ENCODE measurements around the gene FOXF1.

The FOXF1 gene

DNA sequence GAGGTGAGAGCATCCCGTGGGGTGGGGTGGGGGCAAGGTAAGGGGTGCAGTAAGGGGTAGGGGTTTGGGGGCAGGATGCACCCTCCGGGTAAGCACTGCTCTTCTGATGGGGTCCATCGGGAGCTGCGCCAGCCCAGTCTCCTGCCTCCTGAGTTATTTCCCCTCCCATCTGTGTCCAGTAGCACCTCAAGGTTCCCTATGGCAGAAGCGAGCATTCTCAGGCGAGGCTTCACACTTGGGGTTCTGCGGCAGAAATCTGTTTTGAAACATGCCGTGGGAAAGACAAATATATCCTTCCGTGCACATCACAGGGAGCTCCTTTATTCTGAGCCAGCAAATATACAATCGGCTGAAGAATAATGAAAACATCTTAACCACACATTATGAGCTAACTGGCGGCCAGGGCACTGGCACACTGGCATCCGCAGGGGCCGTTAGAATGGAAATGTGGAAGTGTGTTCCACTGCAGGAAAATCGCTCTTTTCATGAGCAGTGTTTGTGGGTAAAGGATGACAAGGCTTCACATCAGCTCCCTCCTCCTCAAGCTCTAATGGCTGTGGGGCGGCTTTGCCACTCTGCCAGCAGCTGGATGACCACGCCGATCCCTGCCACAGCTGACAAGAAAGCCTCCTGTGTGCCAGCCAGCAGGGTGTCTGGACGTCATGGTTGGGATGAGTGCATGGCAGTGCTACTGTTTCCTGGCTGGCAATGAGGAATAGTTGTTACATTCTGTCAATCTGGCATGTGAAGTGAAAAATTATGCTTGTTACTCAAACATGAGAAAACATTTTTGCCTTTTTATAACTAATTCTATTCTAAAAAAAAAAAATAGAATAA, 24.7 kb downstream of the FOXF1 start:
- peak; percentile 40 for DNase-seq

DNA sequence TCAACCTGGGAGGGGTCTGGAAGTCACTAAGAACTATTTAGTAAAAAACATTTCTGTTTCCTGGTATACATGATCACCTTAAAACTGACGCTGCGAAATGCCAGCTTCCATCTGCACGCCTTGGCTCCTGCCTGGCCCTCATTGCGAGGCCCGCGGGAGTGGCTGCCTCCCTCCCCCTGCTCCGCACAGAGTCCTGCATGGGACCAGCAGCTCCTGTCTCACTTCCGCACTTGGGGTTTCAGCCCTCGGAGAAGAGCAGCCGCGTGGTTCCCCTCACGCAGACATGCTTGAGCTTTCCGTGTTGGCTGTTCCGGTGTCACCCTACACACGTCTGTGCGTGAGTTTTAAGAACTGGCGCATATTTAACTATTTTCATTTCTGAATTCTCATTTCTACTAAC, 26.3 kb downstream of the FOXF1 start:
- DNase-seq = no peak

DNA sequence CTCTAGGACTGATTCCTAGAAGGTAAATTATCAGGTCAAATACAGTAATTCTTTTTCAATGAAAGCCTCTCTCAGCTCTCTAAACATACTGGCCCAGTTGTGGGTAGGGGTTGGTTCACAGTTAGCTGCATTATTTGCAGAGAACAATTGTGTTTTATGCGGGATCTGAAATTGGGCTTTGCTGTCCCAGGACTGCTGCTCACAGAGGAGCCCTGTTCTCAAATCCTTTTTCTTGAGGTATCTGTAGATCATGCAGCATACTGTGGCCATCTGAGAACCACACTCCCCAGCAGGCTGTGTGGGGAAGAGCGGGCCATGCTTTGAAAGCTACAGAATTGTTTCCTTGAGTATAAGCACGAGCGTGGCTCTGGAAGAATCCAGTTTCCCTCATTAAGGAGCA, 27.2 kb downstream of the FOXF1 start:
- DNase-seq = peak; percentile 41

DNA sequence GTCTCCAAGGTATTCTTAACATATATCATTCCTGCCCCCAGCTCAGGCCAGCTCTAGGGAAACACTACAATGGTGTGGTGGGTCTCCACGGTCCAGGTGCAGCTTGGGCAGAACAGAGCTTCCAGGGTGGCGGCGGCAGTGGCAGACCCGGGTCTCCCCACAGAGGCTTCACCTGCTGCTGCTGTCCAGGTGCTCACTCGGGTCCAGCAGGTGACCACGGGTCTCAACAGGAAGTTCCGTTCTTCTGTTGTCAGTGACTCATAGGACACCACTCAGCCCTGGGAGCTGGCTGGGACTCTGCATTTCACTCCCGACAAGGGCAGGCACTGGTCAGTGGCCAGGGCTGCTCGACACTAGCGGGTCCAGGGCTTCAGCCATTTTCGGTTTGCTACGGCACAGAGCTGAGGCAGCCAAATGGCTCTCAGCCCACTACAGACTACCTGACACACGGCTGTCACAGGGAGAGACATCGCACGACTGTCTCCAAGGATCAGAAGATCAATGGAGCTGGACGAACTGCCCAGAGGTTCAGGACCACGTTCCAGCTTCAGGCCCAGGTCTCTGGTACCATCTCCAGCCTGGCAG, 28.0 kb downstream of the FOXF1 start:
- DNase-seq = no peak

DNA sequence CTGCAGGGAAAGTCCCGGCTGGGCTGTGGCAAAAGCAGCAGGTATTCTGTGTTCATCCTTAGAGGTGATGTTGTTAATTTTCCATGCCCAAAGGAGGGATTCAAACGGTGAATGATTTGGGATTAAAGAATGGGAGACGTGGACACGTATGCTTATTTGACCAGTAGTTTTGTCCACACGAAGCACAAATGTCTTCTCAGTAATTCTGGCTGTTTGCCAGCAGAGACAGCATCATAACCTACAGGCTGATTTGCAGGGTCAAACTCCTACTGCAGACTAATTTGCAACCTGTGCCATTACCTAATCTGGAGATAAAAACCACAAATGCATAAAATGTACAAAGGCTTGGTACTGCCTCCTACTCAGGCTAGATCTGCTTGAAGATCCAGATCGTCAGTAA, 30.6 kb downstream of the FOXF1 start:
- DNase-seq = no peak

DNA sequence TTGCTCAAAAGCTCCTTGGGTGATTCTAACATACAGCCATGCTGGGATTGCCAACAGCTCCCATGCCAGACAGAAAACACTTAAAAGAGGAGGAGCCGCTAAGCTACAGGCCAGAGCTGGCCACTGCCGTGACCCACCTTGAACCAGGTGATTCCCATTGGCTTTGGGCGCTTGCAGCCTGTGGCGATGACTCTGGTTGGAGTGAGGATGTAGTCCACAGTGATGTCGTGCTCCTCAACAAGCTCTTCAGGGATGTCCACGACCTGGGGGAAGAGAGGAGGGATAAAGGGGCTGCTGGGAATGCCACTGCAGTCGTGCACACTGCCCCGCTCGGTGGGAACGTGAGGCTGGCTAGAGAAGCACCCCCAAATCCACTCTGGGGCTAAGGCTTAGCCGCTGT, 31.2 kb downstream of the FOXF1 start:
- no peak for DNase-seq

DNA sequence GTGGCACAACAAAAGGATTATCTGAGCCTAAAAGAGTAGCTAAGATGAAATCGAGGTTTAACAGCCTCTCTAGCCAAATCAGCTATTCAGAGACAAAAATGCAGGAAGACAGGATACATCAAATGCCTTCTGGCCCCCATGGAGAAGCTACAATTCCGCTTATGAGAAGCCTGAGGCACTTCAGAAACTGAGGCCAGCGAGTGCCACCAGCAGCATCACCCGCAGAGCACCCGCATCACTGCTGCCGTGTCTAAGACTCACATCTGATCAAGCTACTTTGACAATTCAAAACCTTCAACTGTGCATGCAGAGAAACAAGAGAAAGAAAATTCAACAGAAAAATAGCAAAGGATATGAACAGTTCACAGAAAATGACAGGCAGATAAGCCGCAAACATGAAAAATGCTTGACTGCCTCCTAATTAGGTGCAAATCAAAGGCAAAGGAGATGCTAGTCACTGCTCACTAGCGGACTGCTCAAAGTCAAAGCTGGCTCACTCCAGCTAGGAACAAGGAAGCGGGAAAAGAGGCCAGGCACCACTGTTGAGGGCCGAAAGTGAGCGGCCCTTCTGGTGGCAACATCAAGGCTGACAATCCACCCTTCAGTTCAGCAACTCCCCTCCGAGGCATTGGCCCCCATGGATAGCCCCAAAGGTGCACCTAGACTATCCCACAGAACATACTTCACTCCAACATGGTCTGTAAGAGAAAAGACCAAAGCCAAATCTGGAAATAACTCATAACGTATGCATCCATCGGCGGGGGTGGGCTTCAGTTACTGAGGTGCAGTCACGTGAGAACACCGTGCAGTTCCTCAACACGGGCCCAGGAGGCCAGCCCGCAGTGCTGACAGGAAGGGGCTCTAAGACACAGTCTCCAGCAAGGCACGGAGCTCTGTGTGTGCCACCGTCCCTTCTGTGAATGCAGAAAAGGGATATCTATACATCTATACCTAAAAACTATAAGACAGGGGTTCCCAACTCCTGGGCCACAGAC, 32.7 kb downstream of the FOXF1 start:
- DNase-seq = no peak

DNA sequence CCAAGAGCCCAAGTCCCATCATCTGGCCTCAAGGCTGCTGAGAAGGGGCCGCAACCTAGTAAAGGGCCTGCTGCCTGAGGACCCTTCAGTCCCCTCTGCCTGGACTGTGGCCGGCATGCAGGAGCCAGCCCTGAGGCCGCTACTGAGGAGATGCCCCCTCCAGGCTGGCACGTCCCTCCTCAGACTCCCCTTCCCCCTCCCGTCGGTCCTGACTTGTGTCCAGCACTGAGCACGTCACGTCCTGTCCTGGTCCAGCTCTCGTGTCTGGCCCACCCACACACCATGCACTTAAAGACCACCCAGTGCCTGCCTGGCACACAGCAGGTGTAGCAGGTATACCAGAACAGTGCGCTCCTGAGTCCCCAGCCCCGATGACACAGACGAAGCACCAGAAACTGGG, 35.2 kb downstream of the FOXF1 start:
- DNase-seq = no peak

DNA sequence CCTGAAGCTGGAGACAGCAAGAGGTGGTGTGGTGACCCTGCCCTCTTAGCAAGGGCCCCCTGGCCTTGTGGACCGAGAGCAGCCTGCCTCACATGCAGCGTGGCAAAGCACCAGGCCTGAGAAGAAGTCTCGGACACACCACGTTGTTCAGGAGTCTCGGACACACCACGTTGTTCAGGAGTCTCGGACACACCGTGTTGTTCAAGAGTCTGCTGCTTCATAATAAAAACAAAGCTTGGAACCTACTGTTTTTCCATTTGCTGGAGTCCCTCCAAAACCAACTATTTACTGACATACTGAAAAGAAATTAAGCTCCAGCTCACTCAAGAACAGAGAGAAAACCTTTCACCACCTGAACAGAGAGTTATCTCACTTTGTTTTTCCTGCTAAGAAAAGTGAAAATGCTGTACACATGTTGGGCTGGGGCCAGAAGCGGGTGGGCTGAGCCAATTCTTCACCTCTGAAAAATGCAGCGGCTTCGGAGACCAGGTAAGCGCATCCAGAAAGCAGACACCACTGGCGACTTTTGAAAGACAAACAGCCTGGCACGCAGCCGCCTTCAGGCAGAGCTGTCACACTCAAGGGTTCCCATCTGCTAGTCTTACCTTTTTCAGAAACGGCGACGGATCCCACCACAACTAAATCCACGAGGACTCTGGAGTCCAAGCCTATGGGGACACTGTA, 35.8 kb downstream of the FOXF1 start:
- no peak for DNase-seq

DNA sequence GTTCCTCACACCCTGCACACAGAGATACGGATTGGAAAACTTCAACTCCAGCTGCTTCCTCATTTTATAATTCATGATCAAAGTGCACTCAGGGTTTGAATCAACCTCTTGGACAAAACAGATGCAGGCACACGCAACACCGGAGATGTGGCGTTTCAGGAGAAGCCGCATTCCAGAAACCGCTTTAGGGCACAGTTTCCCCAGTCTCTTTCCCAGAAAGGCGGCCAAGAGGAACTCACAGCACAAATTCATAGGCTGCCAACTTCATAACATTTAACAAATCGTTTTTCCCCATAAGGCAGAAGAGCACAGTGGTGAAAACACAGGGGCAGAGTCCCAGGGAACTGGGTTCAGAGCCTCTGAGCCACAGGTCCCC, 36.3 kb downstream of the FOXF1 start:
- no peak for DNase-seq

DNA sequence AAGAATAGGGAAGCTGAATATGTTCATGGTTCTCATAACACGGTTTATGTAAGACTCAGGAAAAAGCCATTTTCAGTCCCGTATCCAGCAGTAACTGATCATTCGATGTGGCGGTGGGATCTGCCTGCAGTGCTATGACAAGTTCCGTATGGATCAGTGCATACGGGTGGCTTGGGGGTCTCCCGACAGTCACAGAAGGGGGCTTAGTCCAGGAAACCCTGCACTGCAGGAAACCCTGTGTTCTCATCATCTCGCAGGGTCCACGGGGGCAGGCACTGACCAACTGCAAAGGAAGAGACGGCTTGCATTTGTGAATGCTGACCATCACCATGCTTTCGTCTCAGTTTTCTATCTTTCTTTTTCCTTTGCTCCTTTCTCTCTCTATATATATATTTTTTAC, 37.0 kb downstream of the FOXF1 start:
- no peak for DNase-seq

DNA sequence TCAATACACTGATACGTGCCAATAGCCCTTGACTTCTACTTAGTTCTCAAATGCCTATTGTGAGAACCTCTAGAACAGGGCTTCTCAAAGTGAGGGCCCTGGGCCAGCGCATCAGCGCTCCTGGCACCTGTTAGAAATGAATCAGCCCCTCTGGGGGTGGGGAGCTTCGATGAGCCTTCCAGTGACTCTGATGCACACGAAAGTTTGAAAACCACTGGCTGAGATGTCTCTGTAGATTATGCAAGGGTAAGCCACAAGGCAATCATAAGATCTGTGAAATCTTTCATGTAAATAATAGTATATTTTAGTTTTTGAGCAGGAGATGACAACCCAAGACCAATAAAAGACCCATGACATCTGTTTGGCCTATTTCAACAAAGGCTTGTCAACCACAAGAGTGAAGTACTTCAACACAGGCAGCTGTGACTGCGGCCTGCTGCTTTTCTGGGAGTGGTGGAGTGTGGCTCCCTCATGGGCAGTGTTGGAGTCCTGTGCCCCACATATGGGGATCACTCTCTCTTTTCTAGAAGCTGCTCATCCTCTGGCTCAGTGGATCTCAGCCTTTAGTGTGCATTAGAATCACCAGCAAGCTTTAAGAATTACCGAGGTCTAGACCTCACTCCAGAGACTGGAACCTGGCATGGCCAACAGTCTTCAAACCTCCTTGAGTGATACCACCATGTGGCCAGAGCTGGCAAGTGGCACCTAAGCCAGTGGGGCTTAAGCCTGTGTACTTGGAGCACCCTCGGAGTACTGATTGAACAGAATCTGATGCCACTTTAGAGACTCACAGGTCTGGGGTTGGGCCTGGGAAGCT, 39.0 kb downstream of the FOXF1 start:
- no peak for DNase-seq

DNA sequence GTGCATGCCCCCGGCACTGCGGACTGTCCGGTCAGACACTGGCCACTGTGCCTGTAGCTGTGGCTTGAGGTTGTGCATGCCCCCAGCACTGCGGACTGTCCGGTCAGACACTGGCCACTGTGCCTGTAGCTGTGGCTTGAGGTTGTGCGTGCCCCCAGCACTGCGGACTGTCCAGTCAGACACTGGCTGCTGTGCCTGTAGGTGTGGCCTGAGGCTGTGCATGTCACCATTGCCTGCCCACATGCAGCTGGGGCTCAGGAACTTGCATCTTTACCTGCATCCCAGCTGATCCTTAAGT, 39.5 kb downstream of the FOXF1 start:
- no peak for DNase-seq

DNA sequence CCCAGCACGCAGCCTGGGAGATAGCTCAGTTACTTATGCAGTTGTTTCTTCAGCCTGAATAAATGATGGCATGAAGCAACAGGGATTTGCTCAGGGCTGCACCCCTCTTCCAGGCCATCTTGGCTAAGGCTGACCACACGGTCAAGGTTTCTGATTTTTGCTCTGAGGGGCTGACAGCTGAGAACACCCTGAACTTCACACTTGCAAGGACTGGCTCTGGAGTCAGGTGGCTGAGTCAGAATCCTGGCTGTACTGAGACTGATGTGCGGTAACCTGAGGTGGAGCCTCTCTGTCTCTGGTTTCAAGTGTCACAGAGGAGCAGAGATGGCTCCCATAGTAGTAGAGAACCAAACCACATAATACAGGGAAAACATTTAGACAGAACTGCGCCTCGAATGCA, 40.0 kb downstream of the FOXF1 start:
- no peak for DNase-seq

DNA sequence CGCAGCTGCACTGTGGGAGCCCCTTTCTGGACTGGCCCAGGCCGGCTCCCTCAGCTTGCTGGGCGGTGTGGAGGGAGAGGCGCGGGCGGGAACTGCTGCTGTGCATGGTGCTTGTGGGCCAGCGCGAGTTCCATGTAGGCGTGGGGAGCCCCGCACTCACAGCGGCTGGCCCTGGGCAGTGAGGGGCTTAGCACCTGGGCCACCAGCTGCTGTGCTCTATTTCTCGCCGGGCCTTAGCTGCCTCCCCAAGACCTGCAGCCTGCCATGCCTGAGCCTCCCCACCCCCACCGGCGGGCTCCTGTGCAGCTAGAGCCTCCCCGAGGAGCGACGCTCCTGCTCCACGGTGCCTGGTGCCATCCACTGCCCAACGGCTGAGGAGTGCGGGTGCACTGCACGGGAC, 43.0 kb downstream of the FOXF1 start:
- no peak for DNase-seq

DNA sequence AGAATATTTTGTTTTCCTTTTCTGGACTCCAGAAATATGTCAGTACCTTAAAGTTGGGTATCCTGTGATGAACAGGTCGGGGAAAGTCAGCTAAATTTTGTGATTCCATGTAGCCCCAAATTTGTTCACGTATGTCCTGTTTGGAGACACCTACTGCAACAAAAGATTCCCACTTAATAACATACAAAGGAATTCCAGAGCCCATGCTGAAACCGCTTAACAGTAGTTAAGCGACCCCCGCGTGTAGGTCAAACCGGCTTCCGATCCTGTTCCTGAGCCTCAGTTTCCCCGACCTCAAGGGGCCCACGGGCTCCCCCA, 44.2 kb downstream of the FOXF1 start:
- no peak for DNase-seq

DNA sequence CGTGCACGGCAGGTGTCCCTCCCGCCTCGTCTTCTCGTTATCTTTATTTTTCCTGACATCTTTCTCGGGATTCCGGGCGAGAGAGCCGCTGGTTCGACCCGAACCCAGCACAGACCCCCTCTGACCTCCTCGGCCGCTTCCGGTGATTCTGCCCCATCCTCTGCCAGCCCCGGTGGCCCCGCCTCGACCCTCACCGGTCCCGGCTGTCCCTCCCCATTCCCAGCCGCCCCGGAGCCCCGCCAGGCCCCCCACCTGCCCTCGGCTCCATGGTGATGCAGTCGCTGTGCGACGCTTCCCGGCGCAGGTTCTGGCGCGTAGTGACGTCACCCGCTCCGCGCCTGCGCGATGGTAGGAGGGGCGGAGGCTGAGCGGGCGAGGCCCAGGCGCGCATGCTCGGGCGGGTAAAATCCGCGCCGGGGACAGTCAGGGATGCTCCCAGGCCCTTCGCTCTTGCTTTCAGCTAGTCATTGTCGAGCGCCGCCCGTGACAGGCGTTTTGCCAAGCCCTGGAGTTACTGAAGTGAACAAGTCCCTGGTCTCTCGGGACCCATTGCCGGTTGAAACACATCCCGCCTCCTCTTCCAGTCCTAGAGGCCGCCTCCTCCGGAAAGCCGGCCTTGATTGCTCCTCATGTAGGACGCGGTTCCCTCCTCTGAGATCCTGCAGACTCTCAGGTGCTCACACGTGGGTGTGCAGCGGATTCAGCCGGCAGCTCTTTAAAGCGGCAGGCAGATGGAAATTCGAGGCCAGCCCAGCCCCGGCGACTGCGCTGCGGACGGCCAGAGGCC, 44.8 kb downstream of the FOXF1 start, which contains the start of gene MTHFSD:
MTHFSD (minus strand) TSS at position 319 of the 787 bp plus-strand sequence; CDS start at position 268, 51 bp downstream.
- peak; percentile 93 for DNase-seq

DNA sequence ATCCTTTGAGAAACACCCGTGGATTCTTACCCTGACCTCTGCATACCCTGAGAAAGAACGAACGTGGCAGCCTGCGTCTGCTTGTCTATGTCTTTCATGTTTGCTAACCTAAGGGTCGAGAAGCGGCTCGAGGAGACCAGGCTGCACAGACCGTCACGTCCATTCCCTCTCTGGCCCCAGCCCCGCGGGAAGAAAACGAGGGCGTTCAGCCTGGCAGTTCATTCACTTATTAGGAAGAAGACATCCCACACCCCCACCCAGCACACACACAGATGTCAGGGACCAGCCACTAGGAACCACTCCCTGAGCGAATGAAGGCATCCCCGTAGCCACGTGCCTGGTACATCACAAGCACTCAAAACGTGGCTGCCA, 45.4 kb downstream of the FOXF1 start:
- no peak for DNase-seq

DNA sequence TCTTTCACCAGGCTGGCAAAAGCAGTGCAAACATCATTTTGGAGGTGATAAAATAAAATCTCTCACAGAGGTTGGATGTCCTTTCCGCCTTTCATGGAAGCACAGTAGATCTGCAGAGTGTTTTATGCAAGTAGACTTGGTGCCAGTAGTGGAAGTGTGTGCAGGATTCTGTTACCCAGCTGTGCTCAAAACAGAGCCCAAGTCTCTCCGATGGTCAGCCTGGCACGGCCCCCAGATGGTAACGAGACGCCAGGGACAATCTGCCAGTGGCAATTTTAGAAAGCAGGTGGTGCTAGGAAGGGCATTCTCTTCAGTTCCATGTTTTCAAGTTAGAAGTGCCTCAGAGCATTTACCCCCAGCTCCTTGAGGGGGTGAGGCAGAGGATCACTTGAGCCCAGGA, 46.2 kb downstream of the FOXF1 start:
- DNase-seq = no peak

DNA sequence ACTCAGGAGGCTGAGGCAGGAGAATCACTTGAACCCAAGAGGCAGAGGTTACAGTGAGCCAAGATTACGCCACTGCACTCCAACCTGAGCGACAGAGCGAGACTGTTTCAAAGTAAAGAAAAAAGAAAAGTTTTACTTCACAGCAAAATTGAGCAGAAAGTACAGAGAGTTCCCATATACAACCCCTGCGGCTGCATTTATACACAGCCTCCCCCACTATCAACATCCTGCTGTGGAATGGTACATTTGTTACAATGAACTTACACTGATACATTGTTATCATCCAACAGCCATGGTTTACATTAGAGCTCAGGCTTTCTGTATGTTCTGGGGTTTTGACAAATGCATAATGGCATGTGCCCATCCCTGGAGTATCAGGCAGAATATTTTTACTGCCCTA, 47.3 kb downstream of the FOXF1 start:
- DNase-seq = no peak

DNA sequence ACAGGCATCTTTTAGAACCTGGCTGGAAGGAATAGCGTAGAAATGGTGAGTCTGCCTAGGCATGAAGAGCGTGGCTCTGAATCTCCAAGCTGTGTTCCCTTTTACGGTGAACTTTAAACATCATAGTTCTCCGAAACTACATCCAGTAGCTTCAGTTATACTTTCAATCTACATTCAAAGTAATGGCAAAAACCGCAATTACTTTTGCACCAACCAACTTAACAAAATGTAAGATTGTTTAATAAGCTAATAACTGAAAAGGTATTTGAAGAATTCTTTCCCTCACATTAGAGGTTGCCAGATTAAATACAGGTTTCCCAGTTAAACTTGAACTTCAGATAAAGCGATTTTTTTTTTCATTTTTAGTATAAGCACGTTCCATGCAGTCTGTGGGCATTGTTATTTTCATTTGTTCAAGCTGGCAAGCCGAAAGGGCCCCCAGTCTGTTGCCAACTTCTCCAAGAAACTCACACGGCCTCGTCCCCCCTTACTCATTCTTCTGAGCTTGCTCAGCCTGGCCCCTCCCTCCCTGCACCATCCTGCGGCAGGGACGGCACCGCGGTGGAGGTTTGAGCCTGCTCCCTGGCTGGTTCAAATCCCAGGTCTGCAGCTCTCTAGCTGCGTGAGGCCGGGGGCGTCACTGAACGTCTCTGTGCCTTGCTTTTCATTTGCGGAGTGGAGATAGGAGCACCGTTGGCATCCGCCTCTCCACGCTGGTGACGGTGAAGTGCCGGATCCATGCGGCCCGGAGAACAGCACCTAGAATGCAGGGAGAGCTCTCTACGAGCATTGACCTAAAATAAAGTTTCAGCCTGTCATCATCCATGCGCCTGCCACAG, 48.2 kb downstream of the FOXF1 start:
- no peak for DNase-seq

All from midbrain (tissue), 1 donor.